ENCODE measurements around the gene TRAF6. TPM values are rescaled to one million over a fixed set of nuclear protein-coding genes. Genes with fewer than 3 reads are reported as not detected.

Gene TRAF6
- total RNA-seq, 1 experiment from 2014 or later, result 9.3 TPM

DNA sequence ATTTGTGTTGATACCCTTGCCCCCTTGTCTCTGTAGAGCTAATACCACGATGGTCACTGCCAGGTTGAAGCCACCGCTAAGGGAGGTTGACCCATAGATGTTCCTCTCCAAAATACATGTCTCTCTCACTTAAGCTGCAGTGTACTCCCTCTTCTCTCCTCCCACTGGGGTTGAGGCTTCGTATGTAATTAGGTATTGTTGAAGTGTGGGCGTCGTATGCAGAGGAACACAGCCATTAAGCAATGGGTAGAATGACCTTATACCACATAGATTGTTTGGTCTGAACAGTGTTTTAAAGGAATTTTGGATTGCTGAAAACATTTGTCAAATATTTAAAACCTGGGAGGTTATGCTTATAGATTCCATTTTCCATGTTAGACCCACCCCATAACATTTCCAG, 71.9 kb downstream of the TRAF6 start:
- H4K20me1 ChIP-seq (ENCODE audit: insufficient read depth), result no peaks in the 10 kb centered on the region
- no peak overlapping the region for H3K4me2 ChIP-seq (ENCODE audit: low read length)
- no peaks in the 10 kb centered on the region for H3K9me2 ChIP-seq (ENCODE audit: insufficient read depth)
- DNase-seq (ENCODE audit: low read depth, low spot score) (no peak), ATAC-seq (no peak)
- no peak overlapping the region for H3K9ac ChIP-seq (ENCODE audit: low read length)
- ChIA-PET CTCF (no interaction called here), POLR2A (no interaction called here), RAD21 (ENCODE audit: low non-redundant PET in 1 of 2, low total read pairs in 2 of 2, uncharacterized antibody in 2 of 2, unreplicated experiment in 2 of 2) (no interaction called here)
- peaks cover 39% of the 10 kb centered on the region for H3K27me3 ChIP-seq (ENCODE audit: insufficient read depth, low read length)
- TF ChIP-seq YY1 (IDR thresholded peaks at IDR 0.05; ENCODE audit: extremely low read depth, insufficient replicate concordance, low read depth, low read length) (no peak), RAD21 (IDR thresholded peaks at IDR 0.05; ENCODE audit: low read depth) (no peak), ZNF274 (IDR thresholded peaks at IDR 0.05; ENCODE audit: low read depth, low read length) (no peak), ZFX (IDR thresholded peaks at IDR 0.05) (no peak), SRF (IDR thresholded peaks at IDR 0.05; ENCODE audit: low read depth) (no peak), EGR1 (IDR thresholded peaks at IDR 0.05; ENCODE audit: low read depth) (no peak), EZH2 (IDR thresholded peaks at IDR 0.05) (no peak), JUND (IDR thresholded peaks at IDR 0.05) (no peak), EZH2phosphoT487 (IDR thresholded peaks at IDR 0.05; ENCODE audit: borderline replicate concordance) (no peak)
- no peak overlapping the region for H2AFZ ChIP-seq (ENCODE audit: low read depth, low read length, poor library complexity, severe bottlenecking)
- H3K9me3 ChIP-seq (ENCODE audit: control insufficient read depth in 1 of 2, insufficient read depth in 1 of 2, low read depth in 1 of 2, low read length in 2 of 2), result no peaks in the 10 kb centered on the region
- intact Hi-C loops (cut with micrococcal nuclease), result no loop called here
- H3K79me2 ChIP-seq (ENCODE audit: insufficient read depth, low read length), result no peaks in the 10 kb centered on the region
- H3K4me3 ChIP-seq (replicated peaks in 1 of 2; ENCODE audit: low read depth in 1 of 2, low read length in 2 of 2), result no peak overlapping the region
- H3K36me3 ChIP-seq (ENCODE audit: control insufficient read depth in 1 of 2, insufficient read depth in 2 of 2, low read length in 2 of 2), result no peaks in the 10 kb centered on the region
- no TSS peak for BruUV-seq (replicated peaks)
- no peak overlapping the region for H3K27ac ChIP-seq (ENCODE audit: low read depth, low read length)
- no peaks in the 10 kb centered on the region for H3K4me1 ChIP-seq (ENCODE audit: control insufficient read depth in 1 of 2, insufficient read depth in 2 of 2, low read length in 2 of 2)

GRCh38 chr11:36437413-36437812, 72.7 kb downstream of the TRAF6 start:
- no peak for ATAC-seq
- H3K36me3 ChIP-seq (ENCODE audit: control insufficient read depth in 1 of 2, insufficient read depth in 2 of 2, low read length in 2 of 2), result no peaks in the 10 kb centered on the region
- H3K4me2 ChIP-seq (ENCODE audit: low read length), result no peak overlapping the region
- TF ChIP-seq ZNF274 (IDR thresholded peaks at IDR 0.05; ENCODE audit: low read depth, low read length), result no peak
- no peak for TF ChIP-seq YY1 (IDR thresholded peaks at IDR 0.05; ENCODE audit: extremely low read depth, insufficient replicate concordance, low read depth, low read length)
- TF ChIP-seq ATF3 (IDR thresholded peaks at IDR 0.05), result no peak
- no peak for TF ChIP-seq POLR2A (IDR thresholded peaks at IDR 0.05; ENCODE audit: borderline replicate concordance, extremely low read depth, insufficient read depth, insufficient read length)
- TF ChIP-seq FOSL1 (IDR thresholded peaks at IDR 0.05; ENCODE audit: low read depth), result no peak
- no peak for TF ChIP-seq EZH2 (IDR thresholded peaks at IDR 0.05)
- TF ChIP-seq RAD21 (IDR thresholded peaks at IDR 0.05; ENCODE audit: low read depth), result no peak
- no peak for TF ChIP-seq JUND (IDR thresholded peaks at IDR 0.05)
- no peak for TF ChIP-seq POLR2AphosphoS5 (IDR thresholded peaks at IDR 0.05; ENCODE audit: low read depth, low read length)
- TF ChIP-seq SRF (IDR thresholded peaks at IDR 0.05; ENCODE audit: low read depth), result no peak
- TF ChIP-seq EGR1 (IDR thresholded peaks at IDR 0.05; ENCODE audit: low read depth), result no peak
- TF ChIP-seq EZH2phosphoT487 (IDR thresholded peaks at IDR 0.05; ENCODE audit: borderline replicate concordance), result no peak
- no peak for TF ChIP-seq ELF1 (IDR thresholded peaks at IDR 0.05; ENCODE audit: borderline replicate concordance, low read depth)
- DNase-seq (ENCODE audit: low read depth, low spot score), result no peak
- H3K27me3 ChIP-seq (ENCODE audit: insufficient read depth, low read length), result peaks cover 43% of the 10 kb centered on the region
- no TSS peak for BruUV-seq (replicated peaks)
- no peaks in the 10 kb centered on the region for H3K9me3 ChIP-seq (ENCODE audit: control insufficient read depth in 1 of 2, insufficient read depth in 1 of 2, low read depth in 1 of 2, low read length in 2 of 2)
- H2AFZ ChIP-seq (ENCODE audit: low read depth, low read length, poor library complexity, severe bottlenecking), result no peak overlapping the region
- H3K27ac ChIP-seq (ENCODE audit: low read depth, low read length), result no peak overlapping the region
- H3K4me1 ChIP-seq (ENCODE audit: control insufficient read depth in 1 of 2, insufficient read depth in 2 of 2, low read length in 2 of 2), result peaks cover under 1 to 4% of the 10 kb centered on the region in 2 experiments
- H3K79me2 ChIP-seq (ENCODE audit: insufficient read depth, low read length), result no peaks in the 10 kb centered on the region
- ChIA-PET RAD21 (ENCODE audit: low non-redundant PET in 1 of 2, low total read pairs in 2 of 2, uncharacterized antibody in 2 of 2, unreplicated experiment in 2 of 2) (no interaction called here), CTCF (no interaction called here), POLR2A (no interaction called here)
- no peaks in the 10 kb centered on the region for H4K20me1 ChIP-seq (ENCODE audit: insufficient read depth)
- H3K9ac ChIP-seq (ENCODE audit: low read length), result no peak overlapping the region
- intact Hi-C loops (cut with micrococcal nuclease), result no loop called here
- no peaks in the 10 kb centered on the region for H3K9me2 ChIP-seq (ENCODE audit: insufficient read depth)
- no peak overlapping the region for H3K4me3 ChIP-seq (replicated peaks in 1 of 2; ENCODE audit: low read depth in 1 of 2, low read length in 2 of 2)

Data from HCT116 (cell line).